WTC11 (cell line): ENCODE data around the gene BAIAP2L2. TPM values are rescaled to one million over a fixed set of nuclear protein-coding genes. Genes with fewer than 3 reads are reported as not detected.

Experiments used
- ATAC-seq: fragments of 200-7000 bp; cut with Tn5 transposase; 2 replicates; pipeline ENCODE4 v1.10.0; 2021; ENCODE audit warnings: mild to moderate bottlenecking, moderate library complexity
- CTCF ChIA-PET: fragments of 300-600 bp; sonication (Branson Sonifier 250); formaldehyde crosslinking; loops from one replicate; lab custom pipeline; 2021; ENCODE audit warnings: antibody characterized with exemption; lab: Charles Lee
- POLR2A ChIA-PET: fragments of 350-600 bp; sonication (Branson Sonifier 250); formaldehyde crosslinking; loops from one replicate; lab custom pipeline; 2021; ENCODE audit warnings: antibody characterized with exemption; lab: Charles Lee
- DNase-seq: peaks from one replicate; pipeline ENCODE4 v3.0.0; 2021; ENCODE audit warnings: low spot score
- H3K27ac Mint-ChIP-seq: 2 replicates; pipeline ENCODE4 v1.8.0; 2021; ENCODE audit warnings: mixed read lengths
- H3K27me3 Mint-ChIP-seq: 2 replicates; pipeline ENCODE4 v1.8.0; 2021; ENCODE audit warnings: low read depth, mild to moderate bottlenecking, moderate library complexity, mixed read lengths
- H3K36me3 Mint-ChIP-seq: 2 replicates; pipeline ENCODE4 v1.8.0; 2021; ENCODE audit warnings: mixed read lengths
- H3K4me1 Mint-ChIP-seq: 2 replicates; pipeline ENCODE4 v1.8.0; 2022; ENCODE audit warnings: mixed read lengths
- H3K4me3 Mint-ChIP-seq: 2 replicates; pipeline ENCODE4 v1.8.0; 2021; ENCODE audit warnings: mild to moderate bottlenecking, moderate library complexity, mixed read lengths
- H3K9me3 Mint-ChIP-seq: 2 replicates; pipeline ENCODE4 v1.8.0; 2021; ENCODE audit warnings: mixed read lengths
- AFF4 ChIP-seq: sonication (generic); formaldehyde crosslinking; IDR thresholded peaks from 2 replicates; pipeline ENCODE4 v1.8.1; 2023; ENCODE audit warnings: mild to moderate bottlenecking, missing genetic modification reagents, borderline replicate concordance
- ATF6 ChIP-seq: sonication (generic); formaldehyde crosslinking; IDR thresholded peaks from 2 replicates; pipeline ENCODE4 v1.8.1; 2023; ENCODE audit warnings: mild to moderate bottlenecking, missing genetic modification reagents
- HMGA2 ChIP-seq: fragments of 250-450 bp; sonication (Bioruptor Pico); IDR thresholded peaks from 2 replicates; pipeline ENCODE4 v1.4.0; 2021; ENCODE audit warnings: mild to moderate bottlenecking, moderate library complexity
- IRF2 ChIP-seq: sonication (generic); formaldehyde crosslinking; IDR thresholded peaks from 2 replicates; pipeline ENCODE4 v1.8.0; 2022; ENCODE audit warnings: low read depth, missing genetic modification reagents, borderline replicate concordance
- MXD4 ChIP-seq: fragments of 250-450 bp; sonication (Bioruptor Pico); IDR thresholded peaks from 2 replicates; pipeline ENCODE4 v1.8.0; 2021; ENCODE audit warnings: mild to moderate bottlenecking, moderate library complexity, borderline replicate concordance
- NFE2L1 ChIP-seq: sonication (generic); formaldehyde crosslinking; IDR thresholded peaks from 2 replicates; pipeline ENCODE4 v1.8.1; 2023; ENCODE audit warnings: missing genetic modification reagents
- NR1H2 ChIP-seq: sonication (generic); formaldehyde crosslinking; IDR thresholded peaks from 2 replicates; pipeline ENCODE4 v1.9.0; 2021; ENCODE audit warnings: mild to moderate bottlenecking, moderate library complexity, missing genetic modification reagents
- NR3C1 ChIP-seq: sonication (generic); formaldehyde crosslinking; conservative IDR thresholded peaks from 2 replicates; pipeline ENCODE4 v1.8.1; 2023; ENCODE audit warnings: low read depth, mild to moderate bottlenecking, missing genetic modification reagents
- OVOL2 ChIP-seq: fragments of 250-450 bp; sonication (Bioruptor Pico); IDR thresholded peaks from 2 replicates; pipeline ENCODE4 v1.9.0; 2021; ENCODE audit warnings: mild to moderate bottlenecking, borderline replicate concordance
- PRDM15 ChIP-seq: sonication (generic); formaldehyde crosslinking; IDR thresholded peaks from 2 replicates; pipeline ENCODE4 v1.8.0; 2022; ENCODE audit warnings: missing genetic modification reagents
- TEAD1 ChIP-seq: sonication (generic); formaldehyde crosslinking; IDR thresholded peaks from 2 replicates; pipeline ENCODE4 v1.8.0; 2022; ENCODE audit warnings: mild to moderate bottlenecking, missing genetic modification reagents
- ZNF138 ChIP-seq: sonication (generic); formaldehyde crosslinking; conservative IDR thresholded peaks from 2 replicates; pipeline ENCODE4 v1.8.1; 2022; ENCODE audit warnings: mild to moderate bottlenecking, moderate library complexity, missing genetic modification reagents
- ZNF416 ChIP-seq: fragments of 250-450 bp; sonication (Bioruptor Pico); IDR thresholded peaks from 2 replicates; pipeline ENCODE4 v1.9.0; 2021; ENCODE audit warnings: mild to moderate bottlenecking, inconsistent platforms
- ZNF532 ChIP-seq: fragments of 250-450 bp; sonication (Bioruptor Pico); IDR thresholded peaks from 2 replicates; pipeline ENCODE4 v1.9.0; 2021; ENCODE audit warnings: mild to moderate bottlenecking, borderline replicate concordance
- ZNF671 ChIP-seq: fragments of 250-450 bp; sonication (Bioruptor Pico); IDR thresholded peaks from 2 replicates; pipeline ENCODE4 v1.8.0; 2021; ENCODE audit warnings: mild to moderate bottlenecking
- total RNA-seq: library from RNA; stranded (reverse); gene quantifications from 3 replicates; pipeline ENCODE4 v1.2.3, GENCODE V29; 2021
- TF ChIP-seq, protein P1 (sequence below): fragments of 250-450 bp; sonication (Bioruptor Pico); IDR thresholded peaks from 2 replicates; pipeline ENCODE4 v2.1.2; 2022; ENCODE audit warnings: mild to moderate bottlenecking, moderate library complexity

The BAIAP2L2 gene
- total RNA-seq, 1 experiment from 2014 or later, result 3.0 TPM

GRCh38 chr22:38144025-38144405 is 33.5 kb upstream of the BAIAP2L2 start (continued):
- TF ChIP-seq TEAD1 (CRISPR knock-in tag) (no peak), ZNF671 (CRISPR knock-in tag) (no peak), ZNF138 (no peak)

GRCh38 chr22:38142606-38143005 is 32.1 kb upstream of the BAIAP2L2 start:
- Mint-ChIP-seq H3K27me3 (no peaks in the 10 kb centered on the region), H3K4me3 (no peak overlapping the region), H3K36me3 (peaks cover 2% of the 10 kb centered on the region), H3K4me1 (peaks cover 4% of the 10 kb centered on the region), H3K9me3 (no peaks in the 10 kb centered on the region), H3K27ac (no peak overlapping the region)
- no peak for DNase-seq
- CTCF ChIA-PET, result interaction anchor here (0.6 to 5.7 kb wide), 10 partner anchors 18 to 90 kb away, joined by 3 to 46 read pairs (median 10); no protein-coding TSS in a partner anchor
- no peak for ATAC-seq
- POLR2A ChIA-PET, result interaction anchor here (0.6 kb wide), 1 partner anchor 110 kb away, joined by 5 read pairs; no protein-coding TSS in a partner anchor
- TF ChIP-seq ATF6 (CRISPR knock-in tag), result no peak
- no peak for TF ChIP-seq NR1H2 (CRISPR knock-in tag)
- no peak for TF ChIP-seq ZNF671 (CRISPR knock-in tag)
- no peak for TF ChIP-seq ZNF416 (CRISPR knock-in tag)
- no peak for TF ChIP-seq IRF2 (CRISPR knock-in tag)
- no peak for TF ChIP-seq ZNF532
- TF ChIP-seq PRDM15 (CRISPR knock-in tag), result no peak
- TF ChIP-seq, protein P1, sequence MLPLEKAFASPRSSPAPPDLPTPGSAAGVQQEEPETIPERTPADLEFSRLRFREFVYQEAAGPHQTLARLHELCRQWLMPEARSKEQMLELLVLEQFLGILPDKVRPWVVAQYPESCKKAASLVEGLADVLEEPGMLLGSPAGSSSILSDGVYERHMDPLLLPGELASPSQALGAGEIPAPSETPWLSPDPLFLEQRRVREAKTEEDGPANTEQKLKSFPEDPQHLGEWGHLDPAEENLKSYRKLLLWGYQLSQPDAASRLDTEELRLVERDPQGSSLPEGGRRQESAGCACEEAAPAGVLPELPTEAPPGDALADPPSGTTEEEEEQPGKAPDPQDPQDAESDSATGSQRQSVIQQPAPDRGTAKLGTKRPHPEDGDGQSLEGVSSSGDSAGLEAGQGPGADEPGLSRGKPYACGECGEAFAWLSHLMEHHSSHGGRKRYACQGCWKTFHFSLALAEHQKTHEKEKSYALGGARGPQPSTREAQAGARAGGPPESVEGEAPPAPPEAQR (CRISPR knock-in tag), result no peak

- no peak for ATAC-seq
- Mint-ChIP-seq H3K4me3 (no peak overlapping the region), H3K4me1 (no peaks in the 10 kb centered on the region), H3K27me3 (no peaks in the 10 kb centered on the region), H3K27ac (no peak overlapping the region), H3K36me3 (peaks cover 2% of the 10 kb centered on the region), H3K9me3 (no peaks in the 10 kb centered on the region)
- CTCF ChIA-PET, result interaction anchor here (0.6 to 5.7 kb wide), 9 partner anchors 27 to 130 kb away, joined by 3 to 46 read pairs (median 3); partner anchors contain the start of gene BAIAP2L2
- DNase-seq, result no peak
- POLR2A ChIA-PET, result no interaction called here
- TF ChIP-seq OVOL2 (no peak), HMGA2 (no peak), MXD4 (CRISPR knock-in tag) (no peak), AFF4 (CRISPR knock-in tag) (no peak), NR3C1 (CRISPR knock-in tag) (no peak), NFE2L1 (no peak)
Measured at GRCh38 chr22:38141217-38141973, 30.9 kb upstream of the BAIAP2L2 start.
